ENCODE measurements around the gene ARMS2. TPM values are rescaled to one million over a fixed set of nuclear protein-coding genes. Genes with fewer than 3 reads are reported as not detected.

Gene ARMS2
- total RNA-seq: not detected in 2 replicates

GRCh38 chr10:122454603-122455080 is at the start of gene ARMS2:
TSS of gene ARMS2 (plus strand) at chr10:122454653. CDS start at chr10:122454728, 75 bp downstream.
- DNase-seq (ENCODE audit: low spot score): no peak
- Mint-ChIP-seq H3K4me3 (no peak within 1 kb of the TSS), H3K9me3 (no peaks in the 10 kb centered on the region), H3K27me3 (ENCODE audit: insufficient read depth) (peaks cover 34% of the 10 kb centered on the region), H3K36me3 (ENCODE audit: low read depth) (no peaks in the 10 kb centered on the region), H3K4me1 (ENCODE audit: low read depth) (no peaks in the 10 kb centered on the region), H3K27ac (no peak within 1 kb of the TSS)
- intact Hi-C loops (cut with micrococcal nuclease): no loop called here

GRCh38 chr10:122407375-122408125 is 46.9 kb upstream of the ARMS2 start:
- Mint-ChIP-seq H3K4me1 (ENCODE audit: low read depth) (peaks cover 14% of the 10 kb centered on the region), H3K27me3 (ENCODE audit: insufficient read depth) (peaks cover 8% of the 10 kb centered on the region), H3K27ac (no peak overlapping the region), H3K4me3 (no peak overlapping the region), H3K36me3 (ENCODE audit: low read depth) (peaks cover 5% of the 10 kb centered on the region), H3K9me3 (no peaks in the 10 kb centered on the region)
- DNase-seq (ENCODE audit: low spot score): no peak
- intact Hi-C loops (cut with micrococcal nuclease): loop anchor here (1.0 to 5.0 kb wide), 3 partner anchors 9 to 35 kb away; partner anchors contain the start of gene PLEKHA1

- Mint-ChIP-seq H3K27me3 (ENCODE audit: insufficient read depth) (peaks cover 9% of the 10 kb centered on the region), H3K36me3 (ENCODE audit: low read depth) (peaks cover 9% of the 10 kb centered on the region), H3K9me3 (no peaks in the 10 kb centered on the region), H3K4me1 (ENCODE audit: low read depth) (peaks cover 19% of the 10 kb centered on the region), H3K4me3 (no peak overlapping the region), H3K27ac (no peak overlapping the region)
- intact Hi-C loops (cut with micrococcal nuclease): no loop called here
- DNase-seq (ENCODE audit: low spot score): no peak
Observed at GRCh38 chr10:122413327-122413726, 41.1 kb upstream of the ARMS2 start.

GRCh38 chr10:122417667-122418066 is 36.8 kb upstream of the ARMS2 start:
- peaks cover 41% of the 10 kb centered on the region for H3K4me1 Mint-ChIP-seq (ENCODE audit: low read depth)
- H3K27me3 Mint-ChIP-seq (ENCODE audit: insufficient read depth): peaks cover 2% of the 10 kb centered on the region
- peaks cover 12% of the 10 kb centered on the region for H3K36me3 Mint-ChIP-seq (ENCODE audit: low read depth)
- intact Hi-C loops (cut with micrococcal nuclease): loop anchor here (1.0 kb wide), 1 partner anchor 42 kb away; no protein-coding TSS in a partner anchor
- DNase-seq (ENCODE audit: low spot score): no peak
- H3K9me3 Mint-ChIP-seq: no peaks in the 10 kb centered on the region
- H3K27ac Mint-ChIP-seq: no peak overlapping the region
- no peak overlapping the region for H3K4me3 Mint-ChIP-seq

- Mint-ChIP-seq H3K27ac (no peak overlapping the region), H3K27me3 (ENCODE audit: insufficient read depth) (peaks cover 2% of the 10 kb centered on the region), H3K4me3 (no peak overlapping the region), H3K4me1 (ENCODE audit: low read depth) (peaks cover 41% of the 10 kb centered on the region), H3K9me3 (no peaks in the 10 kb centered on the region), H3K36me3 (ENCODE audit: low read depth) (peaks cover 12% of the 10 kb centered on the region)
- DNase-seq (ENCODE audit: low spot score): no peak
- intact Hi-C loops (cut with micrococcal nuclease): no loop called here
Observed at GRCh38 chr10:122419016-122419415, 35.4 kb upstream of the ARMS2 start.

GRCh38 chr10:122419876-122420623 is 34.4 kb upstream of the ARMS2 start:
- Mint-ChIP-seq H3K36me3 (ENCODE audit: low read depth) (peaks cover 10% of the 10 kb centered on the region), H3K4me1 (ENCODE audit: low read depth) (peaks cover 41% of the 10 kb centered on the region), H3K4me3 (no peak overlapping the region), H3K27me3 (ENCODE audit: insufficient read depth) (no peaks in the 10 kb centered on the region), H3K9me3 (no peaks in the 10 kb centered on the region), H3K27ac (no peak overlapping the region)
- intact Hi-C loops (cut with micrococcal nuclease): no loop called here
- no peak for DNase-seq (ENCODE audit: low spot score)

- no peaks in the 10 kb centered on the region for H3K27me3 Mint-ChIP-seq (ENCODE audit: insufficient read depth)
- no peak overlapping the region for H3K27ac Mint-ChIP-seq
- no peak for DNase-seq (ENCODE audit: low spot score)
- no peak overlapping the region for H3K4me3 Mint-ChIP-seq
- intact Hi-C loops (cut with micrococcal nuclease): no loop called here
- peaks cover 41% of the 10 kb centered on the region for H3K4me1 Mint-ChIP-seq (ENCODE audit: low read depth)
- H3K36me3 Mint-ChIP-seq (ENCODE audit: low read depth): peaks cover 10% of the 10 kb centered on the region
- no peaks in the 10 kb centered on the region for H3K9me3 Mint-ChIP-seq
Observed at GRCh38 chr10:122420624-122421007, 33.8 kb upstream of the ARMS2 start.

GRCh38 chr10:122421054-122421625 is 33.3 kb upstream of the ARMS2 start:
- H3K4me3 Mint-ChIP-seq: no peak overlapping the region
- H3K27me3 Mint-ChIP-seq (ENCODE audit: insufficient read depth): no peaks in the 10 kb centered on the region
- H3K9me3 Mint-ChIP-seq: no peaks in the 10 kb centered on the region
- intact Hi-C loops (cut with micrococcal nuclease): no loop called here
- H3K36me3 Mint-ChIP-seq (ENCODE audit: low read depth): peaks cover 8% of the 10 kb centered on the region
- DNase-seq (ENCODE audit: low spot score): no peak
- no peak overlapping the region for H3K27ac Mint-ChIP-seq
- H3K4me1 Mint-ChIP-seq (ENCODE audit: low read depth): peaks cover 38% of the 10 kb centered on the region

GRCh38 chr10:122421742-122422141 is 32.7 kb upstream of the ARMS2 start:
- peaks cover 33% of the 10 kb centered on the region for H3K4me1 Mint-ChIP-seq (ENCODE audit: low read depth)
- H3K27ac Mint-ChIP-seq: no peak overlapping the region
- intact Hi-C loops (cut with micrococcal nuclease): no loop called here
- H3K36me3 Mint-ChIP-seq (ENCODE audit: low read depth): peaks cover 8% of the 10 kb centered on the region
- H3K27me3 Mint-ChIP-seq (ENCODE audit: insufficient read depth): no peaks in the 10 kb centered on the region
- no peak for DNase-seq (ENCODE audit: low spot score)
- H3K9me3 Mint-ChIP-seq: no peaks in the 10 kb centered on the region
- H3K4me3 Mint-ChIP-seq: no peak overlapping the region

GRCh38 chr10:122422266-122422989 is 32.0 kb upstream of the ARMS2 start:
- Mint-ChIP-seq H3K4me3 (no peak overlapping the region), H3K27ac (no peak overlapping the region), H3K36me3 (ENCODE audit: low read depth) (peaks cover 5% of the 10 kb centered on the region), H3K9me3 (no peaks in the 10 kb centered on the region), H3K4me1 (ENCODE audit: low read depth) (peaks cover 26% of the 10 kb centered on the region), H3K27me3 (ENCODE audit: insufficient read depth) (no peaks in the 10 kb centered on the region)
- DNase-seq (ENCODE audit: low spot score): no peak
- intact Hi-C loops (cut with micrococcal nuclease): no loop called here

GRCh38 chr10:122424059-122424458 is 30.4 kb upstream of the ARMS2 start:
- no peak for DNase-seq (ENCODE audit: low spot score)
- Mint-ChIP-seq H3K27ac (no peak overlapping the region), H3K4me3 (no peak overlapping the region), H3K9me3 (no peaks in the 10 kb centered on the region), H3K27me3 (ENCODE audit: insufficient read depth) (no peaks in the 10 kb centered on the region), H3K4me1 (ENCODE audit: low read depth) (peaks cover 23% of the 10 kb centered on the region), H3K36me3 (ENCODE audit: low read depth) (peaks cover 5% of the 10 kb centered on the region)
- intact Hi-C loops (cut with micrococcal nuclease): no loop called here

GRCh38 chr10:122426829-122427228 is 27.6 kb upstream of the ARMS2 start:
- H3K9me3 Mint-ChIP-seq: no peaks in the 10 kb centered on the region
- H3K27me3 Mint-ChIP-seq (ENCODE audit: insufficient read depth): no peaks in the 10 kb centered on the region
- peaks cover 8% of the 10 kb centered on the region for H3K4me1 Mint-ChIP-seq (ENCODE audit: low read depth)
- no peak overlapping the region for H3K4me3 Mint-ChIP-seq
- H3K36me3 Mint-ChIP-seq (ENCODE audit: low read depth): no peaks in the 10 kb centered on the region
- intact Hi-C loops (cut with micrococcal nuclease): no loop called here
- H3K27ac Mint-ChIP-seq: no peak overlapping the region
- no peak for DNase-seq (ENCODE audit: low spot score)

Data from activated T-helper 1 cell treated with anti-CD3 and anti-CD28 coated beads, Interleukin-12 subunit alpha, Interleukin-12 subunit beta, Interleukin-2, Interleukin-4 antibody, amounts not matched to agents 30 ng/mL and 10 ng/mL and 1 ng/mL, durations not matched to agents 14 hours and 24 hours and 36 hours (primary cell).